ENCODE data around the gene ACOT8.
"Not testable (repeated sequence)": the region's sequence is repeated elsewhere in the genome, so short reads cannot be mapped to it uniquely, and the experiment has no call there.

Gene ACOT8

DNA sequence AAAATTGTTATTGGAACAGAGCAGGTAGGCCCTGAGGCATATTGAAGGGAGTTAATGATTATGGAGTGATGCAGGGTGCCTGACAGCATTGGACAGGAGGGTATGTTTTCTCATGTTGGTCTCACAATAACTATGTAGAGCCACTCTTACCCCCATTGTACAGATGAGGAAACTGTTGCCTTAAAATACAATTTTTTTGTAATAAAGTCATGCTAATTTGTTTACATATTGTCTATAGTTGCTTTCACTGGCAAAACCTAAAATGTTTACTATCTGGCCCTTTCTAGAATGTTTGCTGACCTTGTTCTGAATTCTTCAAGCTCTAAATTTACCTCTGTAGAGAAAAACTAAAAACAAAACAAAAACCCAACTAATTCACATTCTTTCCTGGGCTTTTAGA, 5.7 kb downstream of the ACOT8 start:
- DNase-seq, result no peak

DNA sequence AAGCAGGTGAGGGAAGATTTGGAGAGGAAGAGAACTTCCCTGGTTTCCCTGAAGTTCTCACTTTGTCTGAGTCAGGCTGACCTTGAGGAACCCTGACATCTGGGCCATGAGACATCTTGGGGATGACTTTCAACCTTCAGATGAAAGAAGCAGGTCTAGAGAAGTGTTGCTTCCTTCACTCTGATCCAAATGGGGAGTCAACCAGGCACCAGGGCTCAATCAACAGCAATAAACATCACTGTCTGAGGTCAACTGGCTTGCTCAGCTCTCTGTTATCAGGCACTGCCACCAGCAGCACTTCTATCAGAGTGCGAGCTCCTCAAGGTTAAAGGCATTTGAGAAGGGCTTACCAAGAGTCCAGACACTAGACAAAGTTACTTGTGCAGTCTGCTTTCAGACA, 6.3 kb downstream of the ACOT8 start:
- DNase-seq, result no peak

DNA sequence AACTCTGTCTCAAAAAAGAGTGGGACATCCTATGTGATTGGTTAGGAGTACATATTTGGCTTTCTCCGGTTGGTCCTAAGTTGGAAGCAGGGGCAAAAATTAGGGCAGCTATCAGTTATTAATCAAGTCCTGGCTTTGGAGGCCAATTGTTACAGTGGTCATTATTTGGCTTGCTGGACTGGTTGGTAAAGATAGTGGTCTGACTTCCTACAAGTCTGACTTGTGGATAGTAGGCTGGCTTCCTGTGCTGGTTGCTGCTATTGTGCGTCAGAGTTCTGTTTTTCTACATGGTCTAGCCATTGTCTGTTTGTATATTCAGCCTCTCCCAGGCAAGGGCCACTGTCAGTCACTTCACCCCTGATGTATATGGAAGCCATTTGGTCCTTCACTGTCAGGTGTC, 7.0 kb downstream of the ACOT8 start:
- no peak for DNase-seq

DNA sequence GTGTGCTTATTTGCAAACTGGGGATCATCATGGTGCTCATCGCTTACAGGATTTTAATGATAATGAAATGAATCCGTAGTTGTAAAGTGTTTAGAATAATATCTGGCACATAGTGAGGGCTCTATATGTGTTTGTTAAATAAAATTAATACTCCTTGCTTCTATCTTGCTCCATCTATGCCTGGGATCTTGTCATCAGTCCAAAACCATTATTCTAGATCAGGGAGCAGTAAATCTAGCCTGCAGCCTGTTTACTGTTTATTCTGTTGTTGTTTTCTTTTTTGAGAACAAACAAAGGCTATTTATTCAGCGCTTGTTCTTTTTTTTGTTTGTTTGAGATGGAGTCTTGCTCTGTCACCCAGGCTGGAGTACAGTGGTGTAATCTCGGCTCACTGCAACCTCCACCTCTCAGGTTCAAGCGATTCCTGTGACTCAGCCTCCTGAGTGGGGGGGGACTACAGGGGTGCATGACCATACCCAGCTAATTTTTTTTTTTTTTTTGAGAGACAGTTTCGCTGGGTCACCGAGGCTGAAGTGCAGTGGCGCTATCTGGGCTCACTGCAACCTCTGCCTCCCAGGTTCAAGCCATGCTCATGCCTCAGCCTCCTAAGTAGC, 8.1 kb downstream of the ACOT8 start:
- no peak for DNase-seq

DNA sequence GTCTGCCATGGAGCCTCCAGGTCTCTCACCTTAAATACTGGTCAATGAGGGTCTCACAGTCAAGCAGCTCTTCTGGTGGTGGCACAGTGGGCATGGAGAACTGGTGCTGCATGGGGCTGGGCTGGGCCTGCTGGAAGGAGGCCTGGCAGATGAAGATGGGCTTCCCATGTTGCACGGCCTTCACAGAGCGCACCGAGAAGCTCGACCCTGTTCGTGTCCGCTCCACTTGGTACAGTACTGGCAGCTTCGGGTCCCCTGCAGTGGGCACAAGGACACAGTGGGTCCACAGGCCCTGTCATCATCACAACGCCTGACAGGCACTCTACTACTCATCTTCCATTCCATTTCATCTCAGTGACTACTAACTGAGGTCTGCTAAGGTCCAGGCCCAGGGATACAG, 8.8 kb downstream of the ACOT8 start:
- no peak for DNase-seq

DNA sequence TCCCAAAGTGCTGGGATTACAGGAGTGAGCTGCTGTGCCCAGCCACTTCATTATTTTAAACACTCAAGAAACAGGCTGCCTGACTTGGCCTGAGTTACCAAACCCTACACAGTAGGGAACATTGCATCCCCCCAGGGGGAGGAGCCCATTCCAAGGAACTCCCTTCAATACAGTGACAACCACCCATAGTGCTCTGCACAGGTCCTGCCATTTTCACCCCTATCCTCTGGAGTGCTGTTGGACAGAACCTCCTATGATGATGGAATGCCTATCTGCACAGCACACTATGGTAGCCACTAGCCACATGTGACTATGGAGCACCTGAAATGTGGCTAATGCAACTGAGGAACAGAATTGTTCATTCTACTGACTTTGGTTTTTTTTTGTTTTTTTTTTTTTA, 11.7 kb downstream of the ACOT8 start:
- DNase-seq, result no peak

DNA sequence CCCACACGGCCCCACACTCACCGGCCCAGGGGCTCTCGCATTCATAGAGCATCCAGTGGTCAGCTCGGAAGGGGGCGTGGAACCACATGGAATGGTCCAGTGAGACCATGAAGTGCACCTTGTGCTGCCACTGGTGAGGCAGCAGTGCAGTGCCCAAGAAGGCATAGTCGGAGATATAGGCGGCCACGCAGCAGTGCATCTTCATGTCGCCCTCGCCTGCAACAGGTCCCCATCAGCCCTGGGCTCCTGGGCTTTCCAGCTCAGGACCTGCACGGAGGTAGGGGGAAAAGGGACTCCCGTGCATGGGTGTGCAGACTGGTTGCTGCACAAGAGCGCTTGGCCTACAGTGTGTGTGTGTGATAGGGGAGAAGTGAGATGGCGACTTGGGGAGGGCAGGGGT, 13.7 kb downstream of the ACOT8 start:
- no peak for DNase-seq

DNA sequence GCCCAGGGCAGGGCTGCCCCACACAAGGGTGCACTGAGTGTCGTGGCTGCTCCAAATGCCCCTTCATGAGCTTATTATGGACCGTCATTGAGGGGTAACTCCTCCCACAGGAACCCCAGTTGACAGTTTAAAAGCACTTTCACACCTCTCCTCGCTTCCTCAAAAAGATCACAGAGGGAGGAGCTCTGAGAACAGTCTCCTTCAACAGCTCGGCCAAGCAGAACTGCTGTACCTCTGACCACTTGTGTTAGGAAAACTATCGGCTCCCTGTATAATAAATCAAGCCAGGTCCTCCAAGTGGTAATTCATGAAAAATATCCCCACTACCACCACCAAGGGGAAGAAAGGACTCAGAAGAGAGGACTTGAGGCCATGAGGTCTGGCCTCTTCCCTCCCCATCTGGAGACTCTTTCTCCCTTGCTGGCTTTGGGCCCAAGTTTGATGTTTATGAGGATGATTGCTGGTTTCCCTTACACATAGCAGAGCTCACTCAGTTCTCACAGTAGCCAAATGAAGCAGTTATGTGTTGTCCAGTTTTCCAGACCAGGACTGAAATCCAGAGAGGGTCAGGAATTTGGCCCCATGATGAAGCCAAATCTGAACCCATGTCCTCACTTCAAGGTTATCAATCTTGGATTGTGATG, 14.9 kb downstream of the ACOT8 start:
- no peak for DNase-seq

DNA sequence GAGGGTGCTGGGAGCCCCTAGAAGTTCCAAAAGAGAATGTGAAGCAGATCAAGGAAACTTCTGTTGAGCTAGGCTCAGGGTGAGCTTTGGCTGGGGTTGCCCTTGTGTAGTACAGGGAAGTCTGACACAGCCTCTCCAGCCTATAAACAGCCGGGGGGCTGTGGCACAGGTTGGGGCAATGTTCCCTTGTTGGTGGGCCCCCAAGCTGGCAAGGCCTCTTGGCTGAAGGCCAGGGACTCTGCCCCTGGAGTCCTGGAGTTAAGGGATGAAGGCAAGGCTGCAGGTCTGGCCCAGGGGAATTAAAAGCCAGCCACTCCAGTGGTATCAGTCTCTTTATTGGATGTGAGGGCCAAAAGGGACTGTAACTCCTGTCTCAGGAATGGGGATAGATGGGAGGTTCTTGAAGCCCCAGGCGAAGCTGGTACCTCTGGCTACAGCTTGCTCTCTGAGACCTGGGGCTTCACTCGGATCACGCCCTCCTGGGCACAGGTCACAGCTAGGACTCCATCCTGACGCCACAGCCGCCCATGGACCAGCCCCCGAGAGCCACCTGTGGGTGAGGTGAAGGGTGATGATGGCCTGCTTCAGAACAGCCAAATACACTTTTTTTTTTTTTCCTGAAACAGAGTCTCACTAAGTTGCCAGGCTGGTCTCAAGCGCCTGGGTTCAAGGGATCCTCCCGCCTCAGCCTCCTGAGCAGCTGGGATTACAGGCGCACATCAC, 15.6 kb downstream of the ACOT8 start:
- no peak for DNase-seq

DNA sequence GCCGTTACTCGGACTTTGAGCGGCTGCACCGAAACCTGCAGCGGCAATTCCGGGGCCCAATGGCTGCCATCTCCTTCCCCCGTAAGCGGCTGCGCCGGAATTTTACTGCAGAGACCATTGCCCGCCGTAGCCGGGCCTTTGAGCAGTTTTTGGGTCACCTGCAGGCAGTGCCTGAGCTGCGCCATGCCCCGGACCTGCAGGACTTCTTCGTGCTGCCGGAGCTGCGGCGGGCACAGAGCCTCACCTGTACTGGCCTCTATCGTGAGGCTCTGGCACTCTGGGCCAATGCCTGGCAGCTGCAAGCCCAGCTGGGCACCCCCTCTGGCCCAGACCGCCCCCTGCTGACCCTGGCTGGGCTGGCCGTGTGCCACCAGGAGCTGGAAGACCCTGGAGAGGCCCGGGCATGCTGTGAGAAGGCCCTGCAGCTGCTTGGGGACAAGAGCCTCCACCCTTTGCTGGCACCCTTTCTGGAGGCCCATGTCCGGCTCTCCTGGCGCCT, 16.4 kb downstream of the ACOT8 start:
- no peak for DNase-seq

DNA sequence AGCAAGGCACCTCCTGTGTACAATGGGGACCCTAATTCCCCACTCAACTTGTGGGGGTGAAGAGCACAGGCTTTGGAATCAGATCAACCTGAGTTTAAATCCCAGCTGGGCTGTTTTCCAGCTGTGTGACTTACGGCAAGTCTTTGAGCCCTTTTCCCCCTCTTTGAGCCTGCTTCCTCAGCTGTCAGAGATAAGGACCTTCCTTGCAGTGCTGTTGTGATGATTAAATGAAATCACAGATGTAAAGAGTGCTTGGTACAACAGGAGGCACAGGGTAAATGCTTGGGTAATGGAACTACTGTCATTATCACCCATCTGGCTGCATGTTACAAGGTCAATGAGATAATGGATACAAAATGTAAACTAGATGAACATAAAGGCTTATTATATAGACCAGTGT, 20.4 kb downstream of the ACOT8 start:
- DNase-seq, result no peak

DNA sequence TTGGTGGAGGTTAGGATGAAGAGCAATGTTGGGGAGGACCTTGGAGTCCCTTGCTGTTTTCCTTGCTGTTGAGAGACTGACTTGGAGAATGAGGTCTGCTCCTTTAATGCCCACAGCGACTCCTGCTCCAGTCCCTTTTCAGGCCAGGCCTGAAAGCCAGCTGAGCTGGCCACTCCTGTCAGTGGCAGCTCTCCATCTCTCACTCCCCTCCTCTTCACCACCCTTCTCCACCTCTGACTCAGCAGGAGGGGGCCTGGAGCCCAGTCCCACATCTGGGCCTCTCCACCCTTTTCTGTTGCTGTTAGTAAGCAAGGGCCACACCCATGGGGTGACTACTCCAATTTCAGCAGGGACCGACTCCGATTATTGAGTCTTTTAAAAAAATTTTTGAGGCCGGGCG, 21.4 kb downstream of the ACOT8 start:
- DNase-seq, result no peak

DNA sequence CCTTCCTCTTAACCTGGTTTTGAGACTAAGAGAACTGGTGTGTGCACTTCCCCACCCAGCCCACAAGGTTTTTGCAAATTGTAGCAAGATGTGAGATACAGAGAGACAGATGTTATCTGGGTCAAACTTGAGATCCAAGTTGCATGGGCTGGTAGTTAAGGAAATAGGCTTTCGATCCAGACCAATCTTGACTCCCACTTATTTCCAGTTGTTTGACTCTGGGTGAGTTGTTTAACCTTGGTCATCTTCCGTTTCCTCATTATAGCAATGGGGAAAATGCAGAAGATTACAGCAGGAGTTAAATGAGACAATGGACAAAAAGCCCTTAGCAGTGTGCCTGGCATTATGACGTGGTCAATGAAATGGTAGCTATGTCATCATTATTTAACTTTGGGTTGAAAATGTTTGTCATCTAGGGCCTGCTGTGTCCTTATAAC, 21.8 kb downstream of the ACOT8 start:
- no peak for DNase-seq

DNA sequence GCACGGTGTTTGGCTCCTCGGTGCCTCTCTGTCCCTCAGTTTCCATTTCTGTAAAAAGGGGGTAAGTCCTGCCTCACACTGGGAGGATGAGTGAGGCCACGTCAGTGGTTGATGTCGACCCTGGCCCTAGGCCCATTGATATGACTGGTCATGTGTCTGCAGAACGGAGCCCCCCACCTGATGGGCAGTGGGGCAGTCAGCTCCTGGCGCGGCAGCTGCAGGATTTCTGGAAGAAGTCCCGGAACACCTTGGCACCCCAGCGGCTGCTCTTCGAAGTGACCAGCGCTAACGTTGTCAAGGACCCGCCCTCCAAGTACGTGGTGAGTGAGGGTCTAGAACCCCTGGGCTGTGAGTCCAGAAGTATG, 22.4 kb downstream of the ACOT8 start:
- no peak for DNase-seq

DNA sequence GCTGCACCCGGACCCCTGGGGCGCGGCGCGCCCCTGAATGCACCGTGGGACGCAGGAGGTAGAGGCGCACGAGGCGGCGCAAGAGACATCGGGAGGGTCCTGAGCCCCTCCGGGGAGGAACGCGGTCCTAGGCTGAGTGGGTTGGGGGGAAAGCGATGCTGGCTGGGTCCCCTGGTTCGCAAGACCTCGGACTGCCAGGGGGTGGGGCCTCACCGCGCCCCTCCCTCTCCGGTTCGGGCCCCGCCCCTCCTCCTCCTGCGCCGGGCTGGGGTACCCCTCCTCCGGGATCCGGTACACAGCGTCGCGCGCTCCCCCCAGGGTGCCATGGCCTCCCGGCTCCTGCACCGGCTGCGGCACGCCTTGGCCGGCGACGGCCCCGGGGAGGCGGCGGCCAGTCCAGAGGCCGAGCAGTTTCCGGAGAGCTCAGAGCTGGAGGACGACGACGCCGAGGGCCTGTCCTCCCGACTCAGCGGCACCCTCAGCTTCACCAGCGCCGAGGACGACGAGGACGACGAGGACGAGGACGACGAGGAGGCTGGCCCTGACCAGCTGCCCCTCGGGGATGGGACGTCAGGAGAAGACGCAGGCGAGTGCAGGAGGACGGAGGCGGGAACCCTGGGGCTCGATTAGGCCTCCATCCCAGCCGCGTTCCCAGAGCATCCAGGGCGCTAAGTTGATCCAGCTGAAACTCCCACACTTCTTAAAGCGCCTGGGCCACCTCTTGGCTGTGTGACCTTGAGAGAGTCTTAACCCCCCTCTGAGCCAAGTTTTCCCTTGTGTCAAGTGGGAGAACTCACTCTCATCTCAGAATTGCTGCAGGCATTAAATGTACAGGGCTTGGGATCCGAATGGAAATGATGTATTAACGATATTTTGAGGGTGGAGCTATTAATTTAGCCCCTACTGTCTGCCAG, 23.1 kb downstream of the ACOT8 start:
- DNase-seq, result no peak

DNA sequence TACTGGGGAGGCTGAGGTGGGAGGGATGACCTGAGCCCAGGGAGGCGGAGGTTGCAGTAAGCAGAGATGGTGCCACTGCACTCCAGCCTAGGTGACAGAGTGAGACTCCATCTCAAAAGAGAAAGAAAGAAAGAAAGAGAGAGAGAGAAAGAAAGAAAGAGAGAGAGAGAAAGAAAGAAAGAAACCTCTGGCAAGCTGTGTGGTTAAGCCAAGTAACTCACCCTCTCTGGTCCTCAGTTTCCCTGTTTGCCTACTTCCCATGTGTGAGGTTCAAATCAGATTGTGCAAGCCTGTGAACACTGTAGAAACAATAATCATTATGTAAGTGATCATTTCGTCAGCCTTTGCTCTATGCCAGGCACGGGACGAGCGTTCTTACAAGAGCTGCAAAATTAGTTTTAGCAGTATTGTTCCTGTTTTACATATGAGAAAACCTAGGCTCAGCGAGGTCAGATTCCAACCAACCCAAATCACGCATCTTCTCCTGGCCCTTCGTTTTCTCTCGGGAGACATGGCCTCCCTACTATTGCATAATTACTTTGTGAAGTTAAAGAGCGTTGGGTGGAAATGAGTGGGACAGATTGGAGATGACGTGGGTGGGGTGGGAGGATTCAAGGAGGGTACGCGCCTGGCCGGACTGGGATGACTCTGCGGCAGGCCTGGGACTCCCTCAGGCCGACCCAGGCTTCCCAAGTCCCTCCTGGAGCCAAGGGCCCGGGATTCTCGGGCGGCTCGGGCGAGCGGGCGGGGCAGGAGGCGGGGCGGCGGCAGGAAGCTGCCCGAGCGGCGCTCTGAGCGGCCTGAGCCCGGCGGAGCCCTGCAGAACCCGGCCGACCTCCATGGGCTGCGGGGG, 23.9 kb downstream of the ACOT8 start, which contains the start of gene SNX21:
TSS of gene SNX21 (plus strand) at position 770 of the 853 bp plus-strand sequence. CDS start 121 bp downstream, outside the sequence.
- DNase-seq, result no peak

DNA sequence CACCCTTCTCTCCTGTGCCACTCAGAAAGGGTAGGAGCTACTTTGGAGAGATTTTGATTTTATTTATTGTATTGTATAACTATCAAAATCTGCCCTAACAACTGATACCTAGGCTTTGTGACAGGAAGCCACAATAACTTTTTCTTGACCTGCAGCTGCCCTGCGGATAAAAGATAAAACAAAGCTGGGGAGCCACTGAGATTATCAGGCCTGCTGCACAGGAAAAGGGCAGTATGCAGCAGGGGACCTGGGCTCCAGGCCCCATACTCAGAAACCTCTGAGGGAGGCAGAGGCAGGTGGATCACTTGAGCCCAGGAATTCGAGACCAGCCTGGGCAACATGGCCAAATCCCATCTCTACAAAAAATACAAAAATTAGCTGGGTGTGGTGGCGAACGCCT, 24.6 kb downstream of the ACOT8 start:
- no peak for DNase-seq

DNA sequence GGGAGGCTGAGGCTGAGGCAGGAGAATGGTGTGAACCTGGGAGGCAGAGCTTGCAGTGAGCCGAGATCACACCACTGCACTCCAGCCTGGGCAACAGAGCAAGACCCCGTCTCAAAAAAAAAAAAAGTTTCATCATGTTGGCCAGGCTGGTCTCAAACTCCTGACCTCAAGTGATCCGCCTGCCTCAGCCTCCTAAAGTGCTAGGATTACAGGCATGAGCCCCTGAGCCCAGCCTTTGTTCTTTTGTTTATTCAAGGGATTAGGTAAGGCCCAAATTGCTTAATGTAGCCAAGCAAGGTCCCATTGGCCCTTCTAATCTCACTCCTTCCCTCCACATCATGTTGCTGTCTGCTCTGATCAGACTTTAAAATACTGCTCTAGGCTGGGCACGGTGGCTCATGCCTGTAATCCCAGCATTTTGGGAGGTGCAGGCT, 27.5 kb downstream of the ACOT8 start:
- DNase-seq, result not testable (repeated sequence)

DNA sequence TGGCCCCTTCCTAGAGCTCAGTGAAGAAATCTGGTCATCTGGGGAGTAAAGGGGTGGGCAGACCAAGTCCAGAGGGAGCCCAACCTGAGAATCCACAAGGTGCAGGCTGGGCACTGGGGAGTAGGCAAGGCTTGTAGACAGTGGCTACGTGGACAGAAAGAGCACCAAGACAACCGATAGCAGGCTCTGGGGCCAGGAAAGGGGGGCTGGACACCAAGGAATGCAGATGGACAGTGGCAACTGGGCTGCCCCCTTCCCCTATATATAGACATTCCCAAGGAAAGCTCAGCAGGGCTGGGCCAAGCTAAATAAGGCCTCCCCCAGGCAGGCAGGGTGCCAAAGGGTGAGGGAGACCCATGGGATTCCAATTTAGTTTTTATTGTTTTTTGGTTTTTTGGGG, 28.6 kb downstream of the ACOT8 start:
- DNase-seq, result no peak

DNA sequence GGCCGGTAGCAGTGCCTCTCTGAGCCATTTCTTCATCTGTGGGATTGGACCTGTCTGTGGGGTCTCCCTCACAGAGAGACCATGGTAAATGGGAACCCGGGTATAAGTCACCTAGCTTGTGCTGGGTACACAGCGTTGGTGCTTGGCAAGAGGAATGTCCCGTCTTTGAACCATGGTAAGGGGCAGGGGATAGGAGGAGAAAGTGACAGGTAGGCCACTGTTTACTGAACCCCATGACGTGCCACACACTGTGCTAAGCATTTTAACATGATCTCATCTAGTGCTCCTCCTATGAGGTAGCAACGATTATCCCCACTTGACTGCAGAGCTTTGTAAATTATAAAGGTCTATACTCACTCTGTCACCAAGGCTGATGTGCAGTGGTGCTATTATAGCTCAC, 29.5 kb downstream of the ACOT8 start:
- no peak for DNase-seq

DNA sequence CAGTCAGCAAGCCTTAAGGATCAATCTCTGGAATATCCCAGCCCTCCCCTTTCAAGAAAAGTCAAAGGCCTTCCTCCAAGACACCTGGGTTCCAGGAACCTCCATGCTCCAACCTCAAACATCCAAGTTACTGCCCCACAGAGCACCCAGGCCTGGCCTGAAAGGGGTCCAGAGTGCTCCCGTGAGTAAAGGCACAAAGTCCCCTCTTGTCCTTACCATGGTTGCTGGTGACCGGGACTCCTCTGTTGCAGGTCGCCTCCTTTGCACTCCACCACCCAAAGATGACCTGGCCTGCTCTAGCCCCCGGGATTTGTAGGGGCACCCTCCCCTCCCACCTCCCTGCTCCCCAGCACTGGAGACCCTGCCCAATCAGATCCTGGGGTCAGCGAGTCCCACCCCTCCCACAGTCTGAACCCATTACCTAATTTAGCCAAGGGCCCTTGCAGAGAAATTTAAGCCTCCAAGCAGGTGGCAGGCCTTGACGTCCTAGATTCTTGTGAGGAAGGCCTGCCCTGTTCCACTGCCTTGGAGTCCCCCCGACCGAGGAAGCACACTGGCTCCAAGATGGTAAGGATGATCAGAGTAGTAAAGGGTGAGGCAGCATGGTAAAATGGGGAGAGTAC, 30.1 kb downstream of the ACOT8 start, which contains the start of gene TNNC2:
TSS of gene TNNC2 (minus strand) at position 283 of the 623 bp plus-strand sequence. CDS start at position 219, 64 bp downstream.
- DNase-seq, result no peak

Measured in NCI-H1417 treated with DMSO at 0.1 percent for 48 hours (cell line).